ENCODE measurements around the gene SLC8A2. TPM values are rescaled to one million over a fixed set of nuclear protein-coding genes. Genes with fewer than 3 reads are reported as not detected.
A peak's percentile ranks its signal among the peaks of the same experiment; 100 is the strongest.

The SLC8A2 gene
- total RNA-seq, 1 donor from 2014 or later = 115 TPM

DNA sequence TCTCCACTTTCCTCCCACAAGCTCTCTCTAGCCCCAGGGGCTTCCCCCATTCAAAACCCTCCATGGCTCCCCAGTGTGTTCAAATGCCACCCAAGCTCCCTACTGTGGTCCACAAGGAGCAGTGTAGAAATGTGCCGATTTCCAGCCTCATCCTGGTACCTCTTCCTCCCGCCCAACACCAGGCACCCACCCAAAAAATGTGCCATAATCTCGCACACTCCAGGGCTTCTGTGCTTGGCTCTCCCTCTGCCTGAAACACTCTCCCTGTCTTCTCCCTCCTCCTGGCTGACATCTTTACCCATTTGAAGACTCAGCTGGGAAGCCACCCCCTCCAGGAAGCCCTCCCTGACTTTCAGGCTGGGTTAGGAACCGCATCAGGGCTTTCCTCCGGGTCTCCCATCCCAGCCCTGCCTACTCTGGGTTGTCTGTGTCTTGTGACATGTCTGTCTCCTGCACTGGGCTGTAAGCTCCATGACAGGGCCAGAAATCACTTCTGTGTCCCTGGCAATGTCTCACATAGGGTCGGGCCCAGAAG lies 35.7 kb downstream of the SLC8A2 start:
- peaks cover 8% of the 10 kb centered on the region for H3K27me3 Mint-ChIP-seq (ENCODE audit: unreplicated experiment)
- H3K27ac Mint-ChIP-seq (ENCODE audit: unreplicated experiment) = peak overlapping the region; percentile 23
- peaks cover 2% of the 10 kb centered on the region for H3K9me3 Mint-ChIP-seq (ENCODE audit: unreplicated experiment)
- H3K36me3 Mint-ChIP-seq (ENCODE audit: unreplicated experiment) = no peaks in the 10 kb centered on the region
- peaks cover 5% of the 10 kb centered on the region for H3K4me1 Mint-ChIP-seq (ENCODE audit: low read depth, unreplicated experiment)
- no peak overlapping the region for H3K4me3 Mint-ChIP-seq (ENCODE audit: unreplicated experiment)
- TF ChIP-seq CTCF (IDR thresholded peaks at IDR 0.05; ENCODE audit: partially characterized antibody, unreplicated experiment) = no peak
- DNase-seq = no peak

DNA sequence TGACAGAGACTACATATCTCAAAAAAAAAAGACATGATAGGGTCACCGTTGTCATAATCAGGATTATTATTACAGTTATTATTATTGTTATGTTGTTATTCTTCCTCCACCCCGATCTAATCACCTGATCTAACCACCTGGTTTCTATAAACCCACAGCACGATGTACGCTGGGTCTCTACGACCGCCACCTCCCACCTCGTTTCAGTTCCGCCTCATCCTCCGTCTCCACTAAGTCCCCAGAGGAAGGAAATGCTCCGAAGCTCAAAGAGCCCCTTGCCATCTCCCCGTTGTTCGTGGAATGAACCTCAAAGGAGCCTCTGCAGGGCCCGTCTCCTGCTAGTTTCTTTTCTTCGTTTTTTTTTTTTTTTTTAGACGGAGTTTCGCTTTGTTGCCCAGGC lies 36.5 kb downstream of the SLC8A2 start:
- Mint-ChIP-seq H3K9me3 (ENCODE audit: unreplicated experiment) (peaks cover 1% of the 10 kb centered on the region), H3K36me3 (ENCODE audit: unreplicated experiment) (no peaks in the 10 kb centered on the region), H3K4me3 (ENCODE audit: unreplicated experiment) (no peak overlapping the region), H3K27ac (ENCODE audit: unreplicated experiment) (no peak overlapping the region), H3K27me3 (ENCODE audit: unreplicated experiment) (peaks cover 8% of the 10 kb centered on the region), H3K4me1 (ENCODE audit: low read depth, unreplicated experiment) (peaks cover 7% of the 10 kb centered on the region)
- no peak for DNase-seq
- no peak for TF ChIP-seq CTCF (IDR thresholded peaks at IDR 0.05; ENCODE audit: partially characterized antibody, unreplicated experiment)

DNA sequence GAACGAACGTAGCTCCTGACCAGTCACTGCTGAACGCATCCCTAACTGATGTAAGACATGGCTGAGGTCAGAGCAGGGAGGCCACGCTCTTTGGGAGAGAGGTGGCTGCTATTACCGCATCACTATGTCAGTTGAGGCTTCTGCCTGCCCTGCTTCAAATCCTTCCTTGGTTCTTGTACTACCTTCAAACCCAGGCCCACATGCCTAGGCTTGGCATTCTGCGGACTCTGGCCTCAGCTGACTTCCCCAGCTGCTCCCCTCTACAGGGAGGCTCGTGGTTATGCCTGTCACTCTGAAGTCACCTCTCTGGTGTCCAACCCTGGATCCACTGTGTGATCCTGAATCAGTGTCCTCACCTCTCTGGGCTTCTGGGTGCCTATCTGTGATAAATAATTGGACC lies 37.6 kb downstream of the SLC8A2 start:
- Mint-ChIP-seq H3K27me3 (ENCODE audit: unreplicated experiment) (peaks cover 10% of the 10 kb centered on the region), H3K36me3 (ENCODE audit: unreplicated experiment) (no peaks in the 10 kb centered on the region), H3K9me3 (ENCODE audit: unreplicated experiment) (peaks cover 1% of the 10 kb centered on the region), H3K27ac (ENCODE audit: unreplicated experiment) (no peak overlapping the region), H3K4me3 (ENCODE audit: unreplicated experiment) (no peak overlapping the region), H3K4me1 (ENCODE audit: low read depth, unreplicated experiment) (peaks cover 7% of the 10 kb centered on the region)
- DNase-seq = no peak
- TF ChIP-seq CTCF (IDR thresholded peaks at IDR 0.05; ENCODE audit: partially characterized antibody, unreplicated experiment) = no peak

DNA sequence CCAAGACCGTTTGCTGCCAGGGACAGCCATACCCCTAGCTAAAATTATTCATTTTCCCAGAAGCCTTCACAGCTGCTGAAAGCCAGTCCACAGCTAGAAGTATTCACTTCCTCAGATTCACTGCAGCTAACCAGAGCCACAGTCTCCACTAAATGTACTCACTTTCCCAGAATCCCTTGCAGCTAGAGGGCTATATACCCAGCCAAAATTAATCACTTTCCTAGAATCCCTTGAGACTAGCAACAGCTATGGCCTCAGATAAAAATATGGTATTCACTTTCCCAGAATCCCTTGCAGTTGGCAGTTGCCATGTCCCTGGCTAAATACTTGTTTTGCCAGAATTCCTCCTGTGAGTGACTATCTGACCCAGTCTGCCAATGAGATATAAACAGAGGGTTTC lies 38.6 kb downstream of the SLC8A2 start:
- Mint-ChIP-seq H3K36me3 (ENCODE audit: unreplicated experiment) (no peaks in the 10 kb centered on the region), H3K27ac (ENCODE audit: unreplicated experiment) (no peak overlapping the region), H3K4me3 (ENCODE audit: unreplicated experiment) (no peak overlapping the region), H3K4me1 (ENCODE audit: low read depth, unreplicated experiment) (peaks cover 7% of the 10 kb centered on the region), H3K27me3 (ENCODE audit: unreplicated experiment) (peaks cover 10% of the 10 kb centered on the region), H3K9me3 (ENCODE audit: unreplicated experiment) (peaks cover 1% of the 10 kb centered on the region)
- no peak for TF ChIP-seq CTCF (IDR thresholded peaks at IDR 0.05; ENCODE audit: partially characterized antibody, unreplicated experiment)
- no peak for DNase-seq

- H3K9me3 Mint-ChIP-seq (ENCODE audit: unreplicated experiment) = peaks cover 1% of the 10 kb centered on the region
- H3K27me3 Mint-ChIP-seq (ENCODE audit: unreplicated experiment) = peaks cover 10% of the 10 kb centered on the region
- peak overlapping the region; percentile 13 for H3K4me3 Mint-ChIP-seq (ENCODE audit: unreplicated experiment)
- DNase-seq = no peak
- no peak overlapping the region for H3K27ac Mint-ChIP-seq (ENCODE audit: unreplicated experiment)
- peaks cover 7% of the 10 kb centered on the region for H3K4me1 Mint-ChIP-seq (ENCODE audit: low read depth, unreplicated experiment)
- TF ChIP-seq CTCF (IDR thresholded peaks at IDR 0.05; ENCODE audit: partially characterized antibody, unreplicated experiment) = no peak
- no peaks in the 10 kb centered on the region for H3K36me3 Mint-ChIP-seq (ENCODE audit: unreplicated experiment)
Observed at GRCh38 chr19:47432499-47432898, 39.2 kb downstream of the SLC8A2 start.

All from glutamatergic neuron (in vitro differentiated cells).